ENCODE data around the gene CDHR4. TPM values are rescaled to one million over a fixed set of nuclear protein-coding genes. Genes with fewer than 3 reads are reported as not detected.

The CDHR4 gene
- total RNA-seq, 2 donors from 2014 or later = not detected

DNA sequence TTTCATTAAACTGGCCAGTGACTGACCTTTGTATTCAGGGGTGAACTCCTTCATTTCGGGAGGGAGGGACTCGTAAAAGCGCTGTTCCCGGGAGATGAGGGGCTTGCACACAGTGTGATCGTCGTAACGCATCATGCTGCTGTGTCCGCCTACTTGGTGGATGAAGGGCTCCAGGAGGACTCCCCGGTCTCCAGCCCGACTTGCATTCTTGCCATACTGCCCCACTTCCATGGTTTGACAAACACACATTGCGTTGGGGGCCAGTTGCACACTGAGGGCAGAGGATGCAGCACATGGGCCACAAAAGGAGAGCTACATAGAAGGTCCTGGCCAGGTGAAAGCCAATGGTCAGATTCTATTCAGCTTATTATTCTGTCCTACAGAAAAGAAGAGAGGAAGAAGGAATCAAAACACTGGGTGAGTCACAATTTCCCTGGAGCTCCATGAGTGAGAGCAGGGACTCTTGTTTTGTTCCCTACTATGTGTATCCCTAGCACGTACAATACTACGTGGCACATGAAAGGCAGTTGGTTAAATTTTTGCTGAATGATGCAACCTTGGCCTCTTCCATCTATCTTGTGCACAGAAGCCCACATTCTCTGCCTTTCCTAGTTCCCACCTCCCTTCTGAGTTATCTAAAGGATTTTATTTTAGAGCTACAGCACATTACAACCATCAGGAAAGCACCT is 51.7 kb downstream of the CDHR4 start:
- Histone ChIP-seq H3K27ac (ENCODE audit: low read depth, low read length) (peak overlapping the region; percentile 32), H3K4me3 (ENCODE audit: low read length) (no peak overlapping the region), H3K27me3 (ENCODE audit: control insufficient read depth, insufficient read depth, low read length, poor library complexity, severe bottlenecking) (no peaks in the 10 kb centered on the region), H3K9me3 (ENCODE audit: control insufficient read depth, low read length) (no peaks in the 10 kb centered on the region), H3K9ac (ENCODE audit: extremely low read depth, low read length, poor library complexity, severe bottlenecking) (no peak overlapping the region), H3K4me1 (ENCODE audit: control insufficient read depth, insufficient read depth, low read length) (no peaks in the 10 kb centered on the region), H3K36me3 (ENCODE audit: control insufficient read depth, insufficient read depth, low read length) (peaks cover 48% of the 10 kb centered on the region)
- no peaks in the 10 kb centered on the region for H3K9me3 Mint-ChIP-seq
- H3K27ac Mint-ChIP-seq = peak overlapping the region; percentile 22
- H3K4me3 Mint-ChIP-seq = no peak overlapping the region
- peaks cover 31% of the 10 kb centered on the region for H3K36me3 Mint-ChIP-seq (ENCODE audit: low read depth)
- no peak for DNase-seq
- TF ChIP-seq, protein P1, sequence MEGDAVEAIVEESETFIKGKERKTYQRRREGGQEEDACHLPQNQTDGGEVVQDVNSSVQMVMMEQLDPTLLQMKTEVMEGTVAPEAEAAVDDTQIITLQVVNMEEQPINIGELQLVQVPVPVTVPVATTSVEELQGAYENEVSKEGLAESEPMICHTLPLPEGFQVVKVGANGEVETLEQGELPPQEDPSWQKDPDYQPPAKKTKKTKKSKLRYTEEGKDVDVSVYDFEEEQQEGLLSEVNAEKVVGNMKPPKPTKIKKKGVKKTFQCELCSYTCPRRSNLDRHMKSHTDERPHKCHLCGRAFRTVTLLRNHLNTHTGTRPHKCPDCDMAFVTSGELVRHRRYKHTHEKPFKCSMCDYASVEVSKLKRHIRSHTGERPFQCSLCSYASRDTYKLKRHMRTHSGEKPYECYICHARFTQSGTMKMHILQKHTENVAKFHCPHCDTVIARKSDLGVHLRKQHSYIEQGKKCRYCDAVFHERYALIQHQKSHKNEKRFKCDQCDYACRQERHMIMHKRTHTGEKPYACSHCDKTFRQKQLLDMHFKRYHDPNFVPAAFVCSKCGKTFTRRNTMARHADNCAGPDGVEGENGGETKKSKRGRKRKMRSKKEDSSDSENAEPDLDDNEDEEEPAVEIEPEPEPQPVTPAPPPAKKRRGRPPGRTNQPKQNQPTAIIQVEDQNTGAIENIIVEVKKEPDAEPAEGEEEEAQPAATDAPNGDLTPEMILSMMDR (conservative IDR thresholded peaks at IDR 0.05) = no peak
- H3K4me1 Mint-ChIP-seq = no peaks in the 10 kb centered on the region
- WGBS, 2 experiments (ENCODE audit: insufficient coverage in 1 of 2, insufficient read length in 1 of 2) = 95 to 96% methylated on average over 11 to 13 of the region's 13 CpGs
- H3K27me3 Mint-ChIP-seq (ENCODE audit: insufficient read depth) = no peaks in the 10 kb centered on the region

DNA sequence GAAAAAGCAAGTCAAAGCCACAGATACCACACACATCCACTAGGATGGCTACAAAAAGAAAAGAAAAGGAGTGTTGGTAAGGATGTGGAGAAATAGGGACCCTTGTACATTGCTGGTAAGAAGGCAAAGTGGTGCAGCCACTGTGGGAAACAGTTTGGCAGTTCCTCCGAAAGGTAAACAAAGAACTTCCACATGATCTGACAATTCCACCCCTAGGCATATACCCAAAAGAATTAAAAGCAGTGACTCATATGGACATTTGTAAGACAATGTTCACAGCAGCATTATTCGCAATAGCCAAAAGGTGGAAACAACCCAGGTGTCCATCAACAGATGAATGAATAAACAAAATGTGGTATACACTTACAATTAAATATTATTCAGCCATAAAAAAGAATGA is 53.7 kb downstream of the CDHR4 start:
- Histone ChIP-seq H3K27ac (ENCODE audit: low read depth, low read length) (no peak overlapping the region), H3K9me3 (ENCODE audit: control insufficient read depth, low read length) (no peaks in the 10 kb centered on the region), H3K27me3 (ENCODE audit: control insufficient read depth, insufficient read depth, low read length, poor library complexity, severe bottlenecking) (no peaks in the 10 kb centered on the region), H3K4me3 (ENCODE audit: low read length) (no peak overlapping the region), H3K4me1 (ENCODE audit: control insufficient read depth, insufficient read depth, low read length) (no peaks in the 10 kb centered on the region), H3K9ac (ENCODE audit: extremely low read depth, low read length, poor library complexity, severe bottlenecking) (no peak overlapping the region), H3K36me3 (ENCODE audit: control insufficient read depth, insufficient read depth, low read length) (peaks cover 56% of the 10 kb centered on the region)
- 94 to 100% methylated on average over 1 to 2 of the region's 2 CpGs for WGBS, 2 experiments (ENCODE audit: insufficient coverage in 1 of 2, insufficient read length in 1 of 2)
- Mint-ChIP-seq H3K36me3 (ENCODE audit: low read depth) (peaks cover 31% of the 10 kb centered on the region), H3K4me1 (no peaks in the 10 kb centered on the region), H3K27ac (no peak overlapping the region), H3K9me3 (no peaks in the 10 kb centered on the region), H3K27me3 (ENCODE audit: insufficient read depth) (no peaks in the 10 kb centered on the region), H3K4me3 (no peak overlapping the region)
- no peak for DNase-seq
- TF ChIP-seq, protein P1 (conservative IDR thresholded peaks at IDR 0.05) = no peak

Small RNA genes within 50 kb of the gene (microRNA-seq; reads per million reads assigned to microRNA genes)
- not detected for gene MIR5193 (ENCODE audit: borderline microRNAs expressed)

Other genes with a start within 250 kb of the CDHR4 start
- gene BSN, start 245.4 kb downstream of the CDHR4 start, total RNA-seq = 1 to 10 TPM; 2.4 to 2.5 TPM
- 100 to 1,000 TPM; 188 to 216 TPM for gene APEH, start 125.5 kb downstream of the CDHR4 start, total RNA-seq
- gene MST1, start 110.4 kb downstream of the CDHR4 start, total RNA-seq = 10 to 100 TPM; 30.8 to 35.5 TPM
- 10 to 100 TPM; 47.3 to 47.6 TPM for gene RNF123, start 110.3 kb downstream of the CDHR4 start, total RNA-seq
- gene AMIGO3, start 80.2 kb downstream of the CDHR4 start, total RNA-seq = 1 to 10 TPM; 1.4 to 3.0 TPM
- 10 to 100 TPM; 35.5 to 38.2 TPM for gene GMPPB, start 75.9 kb downstream of the CDHR4 start, total RNA-seq
- 10 to 100 TPM; 45.8 to 49.8 TPM for gene IP6K1, start 13.3 kb downstream of the CDHR4 start, total RNA-seq
- not detected for gene INKA1, start 3.4 kb upstream of the CDHR4 start, total RNA-seq
- gene UBA7, start 14.1 kb upstream of the CDHR4 start, total RNA-seq = 1 to 10 TPM; 1.0 to 3.4 TPM
- 10 to 100 TPM; 22.3 to 32.8 TPM for gene TRAIP, start 56.7 kb upstream of the CDHR4 start, total RNA-seq
- gene CAMKV, start 70.0 kb upstream of the CDHR4 start, total RNA-seq = 1 to 10 TPM in 1 of 2 donors, under 1 TPM in 1; 0.75 to 7.1 TPM
- gene MST1R, start 104.0 kb upstream of the CDHR4 start, total RNA-seq = 10 to 100 TPM in 1 of 2 donors, 1 to 10 TPM in 1; 6.8 to 11.2 TPM
- gene MON1A, start 129.9 kb upstream of the CDHR4 start, total RNA-seq = 1 to 10 TPM; 4.1 to 6.2 TPM
- 100 to 1,000 TPM; 116 to 168 TPM for gene RBM6, start 140.3 kb upstream of the CDHR4 start, total RNA-seq

All from endodermal cell (in vitro differentiated cells).